NCI-H1092 treated with DMSO at 0.1 percent for 48 hours (cell line): ENCODE data around the gene SUFU.
"Not testable (repeated sequence)": the region's sequence is repeated elsewhere in the genome, so short reads cannot be mapped to it uniquely, and the experiment has no call there.

ENCODE experiments used
- DNase-seq: peaks from one replicate; lab custom pipeline; 2025; lab: John Stamatoyannopoulos, UW

Gene SUFU

GRCh38 chr10:102503264-102504178 is at the start of gene SUFU:
SUFU (plus strand) TSS chr10:102503972; CDS start chr10:102504153, 181 bp downstream.
- peak; percentile 92 for DNase-seq

- not testable (repeated sequence) for DNase-seq
These were observed 48.9 kb upstream of the SUFU start for GRCh38 chr10:102454662-102455487.

GRCh38 chr10:102455893-102456471 is 47.8 kb upstream of the SUFU start:
- DNase-seq: no peak

GRCh38 chr10:102457591-102458150 is 46.1 kb upstream of the SUFU start:
- no peak for DNase-seq

GRCh38 chr10:102458656-102459055 is 45.1 kb upstream of the SUFU start:
- no peak for DNase-seq

- DNase-seq: peak; percentile 39
These were observed 43.0 kb upstream of the SUFU start for GRCh38 chr10:102460836-102461186.

GRCh38 chr10:102461187-102462054 is 42.4 kb upstream of the SUFU start:
- DNase-seq: peak; percentile 86

- DNase-seq: no peak
These were observed 41.2 kb upstream of the SUFU start for GRCh38 chr10:102462512-102463054.

GRCh38 chr10:102463983-102464382 is 39.8 kb upstream of the SUFU start:
- no peak for DNase-seq

- DNase-seq: no peak
These were observed 38.3 kb upstream of the SUFU start for GRCh38 chr10:102465466-102465865.

- DNase-seq: no peak
These were observed 36.5 kb upstream of the SUFU start for GRCh38 chr10:102467318-102467717.

- DNase-seq: no peak
These were observed 35.8 kb upstream of the SUFU start for GRCh38 chr10:102467971-102468438.

GRCh38 chr10:102468683-102469082 is 35.1 kb upstream of the SUFU start:
- DNase-seq: no peak

GRCh38 chr10:102470579-102471546 is 32.9 kb upstream of the SUFU start:
- no peak for DNase-seq

- DNase-seq: no peak
These were observed 30.1 kb upstream of the SUFU start for GRCh38 chr10:102473445-102474331.

- DNase-seq: no peak
These were observed 28.2 kb upstream of the SUFU start for GRCh38 chr10:102475451-102476040.

- DNase-seq: no peak
These were observed 27.2 kb upstream of the SUFU start for GRCh38 chr10:102476466-102477141.

- no peak for DNase-seq
These were observed 24.1 kb upstream of the SUFU start for GRCh38 chr10:102479651-102480050.
